ENCODE measurements around the gene TTYH3.
"Not testable (repeated sequence)": the region's sequence is repeated elsewhere in the genome, so short reads cannot be mapped to it uniquely, and the experiment has no call there.

The TTYH3 gene

DNA sequence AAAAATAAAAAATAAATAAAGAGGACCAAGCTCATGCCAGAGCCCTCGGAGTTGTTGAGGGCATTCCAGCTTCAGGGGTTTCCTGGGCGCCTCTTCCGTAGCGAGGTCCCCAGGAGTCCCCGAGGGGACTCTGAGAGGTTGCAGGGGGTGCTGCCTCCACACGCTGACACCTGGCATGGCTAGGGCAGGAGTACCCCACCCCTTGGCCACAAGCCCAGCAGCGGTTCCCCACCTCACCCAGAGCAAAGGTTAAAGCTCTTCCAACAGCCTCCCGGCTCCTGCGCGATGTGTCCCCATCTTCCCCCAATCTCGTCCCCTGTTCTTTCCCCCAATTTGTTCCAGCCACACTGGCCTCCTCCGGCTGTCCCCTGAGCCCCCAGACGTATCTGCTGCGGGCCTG lies 60.8 kb downstream of the TTYH3 start:
- Histone ChIP-seq H3K27ac (ENCODE audit: low read depth, low read length) (no peak overlapping the region), H3K4me2 (ENCODE audit: low read length) (no peak overlapping the region), H3K4me3 (ENCODE audit: low read length) (no peak overlapping the region), H3K79me2 (ENCODE audit: control insufficient read depth, low read length) (no peaks in the 10 kb centered on the region), H3K9me3 (ENCODE audit: control insufficient read depth, insufficient read depth, low read length) (no peaks in the 10 kb centered on the region), H3K4me1 (ENCODE audit: control insufficient read depth, low read length) (peaks cover 54% of the 10 kb centered on the region), H3K27me3 (ENCODE audit: control insufficient read depth, low read length) (peaks cover 32% of the 10 kb centered on the region), H3K36me3 (ENCODE audit: control insufficient read depth, low read length) (no peaks in the 10 kb centered on the region), H4K20me1 (ENCODE audit: control insufficient read depth, insufficient read depth, low read depth, low read length) (no peaks in the 10 kb centered on the region), H3F3A (ENCODE audit: control insufficient read depth, insufficient read depth) (0 out of 2 replicates have a peak, but pooled peaks cover 1% of the 10 kb centered on the region), H3K9me2 (replicated peaks; ENCODE audit: control insufficient read depth, low read length) (no peaks in the 10 kb centered on the region)
- TF ChIP-seq EZH2phosphoT487 (IDR thresholded peaks at IDR 0.05; ENCODE audit: borderline replicate concordance, low read length): no peak
- TF ChIP-seq, protein P1, sequence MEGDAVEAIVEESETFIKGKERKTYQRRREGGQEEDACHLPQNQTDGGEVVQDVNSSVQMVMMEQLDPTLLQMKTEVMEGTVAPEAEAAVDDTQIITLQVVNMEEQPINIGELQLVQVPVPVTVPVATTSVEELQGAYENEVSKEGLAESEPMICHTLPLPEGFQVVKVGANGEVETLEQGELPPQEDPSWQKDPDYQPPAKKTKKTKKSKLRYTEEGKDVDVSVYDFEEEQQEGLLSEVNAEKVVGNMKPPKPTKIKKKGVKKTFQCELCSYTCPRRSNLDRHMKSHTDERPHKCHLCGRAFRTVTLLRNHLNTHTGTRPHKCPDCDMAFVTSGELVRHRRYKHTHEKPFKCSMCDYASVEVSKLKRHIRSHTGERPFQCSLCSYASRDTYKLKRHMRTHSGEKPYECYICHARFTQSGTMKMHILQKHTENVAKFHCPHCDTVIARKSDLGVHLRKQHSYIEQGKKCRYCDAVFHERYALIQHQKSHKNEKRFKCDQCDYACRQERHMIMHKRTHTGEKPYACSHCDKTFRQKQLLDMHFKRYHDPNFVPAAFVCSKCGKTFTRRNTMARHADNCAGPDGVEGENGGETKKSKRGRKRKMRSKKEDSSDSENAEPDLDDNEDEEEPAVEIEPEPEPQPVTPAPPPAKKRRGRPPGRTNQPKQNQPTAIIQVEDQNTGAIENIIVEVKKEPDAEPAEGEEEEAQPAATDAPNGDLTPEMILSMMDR (IDR thresholded peaks at IDR 0.05; ENCODE audit: low read depth, low read length, poor library complexity, severe bottlenecking): no peak

DNA sequence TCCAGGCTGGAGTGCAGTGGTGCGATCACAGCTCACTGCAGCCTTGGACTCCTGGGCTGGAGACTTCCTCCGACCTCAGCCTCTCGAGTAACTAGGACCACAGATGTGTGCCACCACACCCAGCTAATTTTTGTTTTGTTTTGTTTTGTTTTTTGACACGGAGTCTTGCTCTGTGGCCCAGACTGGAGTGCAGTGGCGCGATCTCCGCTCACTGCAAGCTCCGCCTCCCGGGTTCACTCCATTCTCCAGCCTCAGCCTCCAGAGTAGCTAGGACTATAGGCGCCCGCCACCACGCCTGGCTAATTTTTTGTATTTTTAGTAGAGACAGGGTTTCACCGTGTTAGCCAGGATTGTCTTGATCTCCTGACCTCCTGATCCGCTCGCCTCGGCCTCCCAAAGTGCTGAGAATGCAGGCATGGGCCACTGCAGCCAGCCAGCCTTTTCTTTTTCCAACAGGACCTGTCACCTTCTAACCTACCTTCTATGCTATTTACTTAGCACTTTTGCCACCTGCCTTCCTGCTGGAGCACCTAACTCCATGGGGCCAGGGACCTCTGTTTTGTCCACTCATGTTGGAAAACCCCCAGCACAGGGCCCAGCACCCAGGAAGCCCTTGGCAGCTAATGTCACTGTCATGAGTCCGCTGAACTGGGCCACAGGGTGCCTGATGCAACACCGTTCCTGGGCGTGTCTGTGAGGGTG lies 61.8 kb downstream of the TTYH3 start:
- peak overlapping the region; percentile 55 for H3K4me2 ChIP-seq (ENCODE audit: low read length)
- not testable (repeated sequence) for H3K9me3 ChIP-seq (ENCODE audit: control insufficient read depth, insufficient read depth, low read length); H3K9me2 ChIP-seq (replicated peaks; ENCODE audit: control insufficient read depth, low read length); H3K79me2 ChIP-seq (ENCODE audit: control insufficient read depth, low read length); H3F3A ChIP-seq (ENCODE audit: control insufficient read depth, insufficient read depth); H4K20me1 ChIP-seq (ENCODE audit: control insufficient read depth, insufficient read depth, low read depth, low read length); H3K36me3 ChIP-seq (ENCODE audit: control insufficient read depth, low read length)
- peak overlapping the region; percentile 31 for H3K4me3 ChIP-seq (ENCODE audit: low read length)
- H3K27me3 ChIP-seq (ENCODE audit: control insufficient read depth, low read length): peaks cover 25% of the 10 kb centered on the region
- peaks cover 64% of the 10 kb centered on the region for H3K4me1 ChIP-seq (ENCODE audit: control insufficient read depth, low read length)
- peak overlapping the region; percentile 50 for H3K27ac ChIP-seq (ENCODE audit: low read depth, low read length)

DNA sequence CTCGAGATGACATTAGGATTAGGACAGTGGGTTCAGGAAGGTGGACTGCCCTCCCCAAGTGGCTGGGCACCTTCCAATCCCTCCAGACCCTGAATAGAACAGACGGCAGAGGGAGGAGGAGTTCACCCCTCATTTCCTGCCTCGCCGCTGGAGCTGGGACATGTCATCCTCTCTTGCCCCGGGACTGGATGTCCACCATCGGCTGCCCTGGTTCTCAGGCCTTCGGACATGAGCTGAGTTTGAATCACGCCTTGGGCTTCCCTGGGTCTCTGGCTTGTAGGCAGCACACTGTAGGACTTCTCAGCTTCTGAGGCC lies 62.3 kb downstream of the TTYH3 start:
- not testable (repeated sequence) for H3K36me3 ChIP-seq (ENCODE audit: control insufficient read depth, low read length); H3K9me3 ChIP-seq (ENCODE audit: control insufficient read depth, insufficient read depth, low read length); H3K9me2 ChIP-seq (replicated peaks; ENCODE audit: control insufficient read depth, low read length); H3K79me2 ChIP-seq (ENCODE audit: control insufficient read depth, low read length); H4K20me1 ChIP-seq (ENCODE audit: control insufficient read depth, insufficient read depth, low read depth, low read length)
- peaks cover 64% of the 10 kb centered on the region for H3K4me1 ChIP-seq (ENCODE audit: control insufficient read depth, low read length)
- peak overlapping the region; percentile 50 for H3K27ac ChIP-seq (ENCODE audit: low read depth, low read length)
- H3K27me3 ChIP-seq (ENCODE audit: control insufficient read depth, low read length): peaks cover 20% of the 10 kb centered on the region
- peaks cover 11% of the 10 kb centered on the region for H3F3A ChIP-seq (ENCODE audit: control insufficient read depth, insufficient read depth)
- peak overlapping the region; percentile 31 for H3K4me3 ChIP-seq (ENCODE audit: low read length)
- H3K4me2 ChIP-seq (ENCODE audit: low read length): peak overlapping the region; percentile 55

DNA sequence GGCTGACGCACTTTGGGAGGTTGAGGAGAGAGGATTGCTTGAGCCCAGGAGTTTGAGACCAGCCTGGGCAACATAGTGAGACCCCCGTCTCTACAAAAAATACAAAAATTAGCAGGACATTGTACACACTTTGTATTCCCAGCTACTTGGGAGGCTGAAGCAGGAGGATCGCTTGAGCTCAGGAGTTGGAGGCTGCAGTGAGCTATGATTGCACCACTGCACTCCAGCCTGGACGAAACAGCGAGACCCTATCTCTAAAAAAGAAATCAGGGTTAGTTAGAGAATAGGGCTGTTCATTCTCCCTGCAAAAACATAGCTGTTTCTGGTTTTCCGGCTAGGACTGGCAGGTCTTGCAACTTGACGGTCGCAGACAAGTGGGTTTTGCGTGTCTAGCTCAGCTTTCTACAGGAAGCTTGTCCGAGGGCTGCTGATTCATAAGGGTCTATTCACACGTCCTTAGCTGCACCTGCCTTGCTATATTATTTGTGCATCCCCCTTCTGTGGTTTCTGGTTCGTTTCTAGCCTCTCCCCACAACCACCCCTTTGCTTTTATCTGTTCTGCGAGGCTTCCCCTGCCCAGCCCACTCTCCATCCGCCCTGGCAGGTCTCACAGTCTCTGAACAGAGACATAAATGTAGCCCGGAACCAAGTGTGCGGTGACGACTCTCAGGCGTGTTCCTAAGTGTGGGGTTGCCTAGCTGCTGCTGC lies 66.9 kb downstream of the TTYH3 start:
- H4K20me1 ChIP-seq (ENCODE audit: control insufficient read depth, insufficient read depth, low read depth, low read length): no peaks in the 10 kb centered on the region
- H3K4me1 ChIP-seq (ENCODE audit: control insufficient read depth, low read length): peaks cover 63% of the 10 kb centered on the region
- H3K4me3 ChIP-seq (ENCODE audit: low read length): peak overlapping the region; percentile 65
- no peaks in the 10 kb centered on the region for H3K27me3 ChIP-seq (ENCODE audit: control insufficient read depth, low read length)
- H3K9me3 ChIP-seq (ENCODE audit: control insufficient read depth, insufficient read depth, low read length): no peaks in the 10 kb centered on the region
- H3K4me2 ChIP-seq (ENCODE audit: low read length): peak overlapping the region; percentile 81
- TF ChIP-seq EZH2phosphoT487 (IDR thresholded peaks at IDR 0.05; ENCODE audit: borderline replicate concordance, low read length): no peak
- TF ChIP-seq, protein P1 (IDR thresholded peaks at IDR 0.05; ENCODE audit: low read depth, low read length, poor library complexity, severe bottlenecking): no peak
- no peaks in the 10 kb centered on the region for H3K9me2 ChIP-seq (replicated peaks; ENCODE audit: control insufficient read depth, low read length)
- peak overlapping the region; percentile 87 for H3K27ac ChIP-seq (ENCODE audit: low read depth, low read length)
- no peaks in the 10 kb centered on the region for H3K79me2 ChIP-seq (ENCODE audit: control insufficient read depth, low read length)
- peaks cover 18% of the 10 kb centered on the region for H3F3A ChIP-seq (ENCODE audit: control insufficient read depth, insufficient read depth)
- H3K36me3 ChIP-seq (ENCODE audit: control insufficient read depth, low read length): no peaks in the 10 kb centered on the region

Data from DOHH2 (cell line).